ENCODE data around the gene LACC1. TPM values are rescaled to one million over a fixed set of nuclear protein-coding genes. Genes with fewer than 3 reads are reported as not detected.

The LACC1 gene
- total and polyA plus RNA-seq, 2 donors (not counting 3 experiments of a cell fraction or from before 2014, with no cell fraction given) = 1.2 to 4.0 TPM

- CTCF ChIA-PET = interaction anchor here (1.3 to 3.1 kb wide), 3 partner anchors 10 to 795 kb away, joined by 4 to 11 read pairs (median 8); no protein-coding TSS in a partner anchor
- FAIRE-seq = no peak
- Histone ChIP-seq H3K4me3 (replicated peaks in 1 of 3; ENCODE audit: insufficient read depth in 1 of 3, low read depth in 1 of 3, low read length in 3 of 3) (peak overlapping the region; percentile 71 to 92 (median 76)), H4K20me1 (replicated peaks; ENCODE audit: control insufficient read depth, extremely low read depth, insufficient read depth, low read length) (peaks cover 2% of the 10 kb centered on the region), H3K36me3 (ENCODE audit: control insufficient read depth in 2 of 2, extremely low read depth in 1 of 2, insufficient read depth in 2 of 2, low read length in 2 of 2) (no peaks in the 10 kb centered on the region), H3K79me2 (ENCODE audit: control insufficient read depth, insufficient read depth, low read length) (no peaks in the 10 kb centered on the region), H3K9me1 (replicated peaks; ENCODE audit: control insufficient read depth, extremely low read depth, insufficient read depth, low read length) (no peaks in the 10 kb centered on the region), H3K27me3 (ENCODE audit: control insufficient read depth in 2 of 2, insufficient read depth in 2 of 2, low read length in 2 of 2) (no peaks in the 10 kb centered on the region), H3K9ac (replicated peaks; ENCODE audit: extremely low read depth, insufficient read depth, low read length) (peak overlapping the region; percentile 98), H2AFZ (ENCODE audit: low read depth, low read length) (peak overlapping the region; percentile 100), H3K27ac (ENCODE audit: insufficient read depth, low read depth, low read length) (no peak overlapping the region), H3K4me1 (ENCODE audit: control insufficient read depth, extremely low read depth, insufficient read depth, low read length) (peaks cover 11% of the 10 kb centered on the region), H3K4me2 (ENCODE audit: insufficient read depth, low read length) (peak overlapping the region; percentile 91), H3K9me3 (replicated peaks; ENCODE audit: control insufficient read depth, insufficient read depth, low read length) (no peaks in the 10 kb centered on the region)
- TF ChIP-seq POLR2A (IDR thresholded peaks at IDR 0.05; ENCODE audit: low read depth, low read length) = no peak
- no peak for TF ChIP-seq JUN (IDR thresholded peaks at IDR 0.05; ENCODE audit: borderline replicate concordance, insufficient read depth, insufficient read length, low read depth)
- no peak for TF ChIP-seq POLR2AphosphoS5 (IDR thresholded peaks at IDR 0.05; ENCODE audit: insufficient read depth, low read depth, low read length)
- TF ChIP-seq EZH2 (IDR thresholded peaks at IDR 0.05; ENCODE audit: borderline replicate concordance, low read depth, low read length, severe bottlenecking) = no peak
- TF ChIP-seq CTCF (IDR thresholded peaks at IDR 0.05; ENCODE audit: extremely low read depth in 1 of 2, insufficient read depth in 1 of 2, low read depth in 1 of 2, low read length in 2 of 2) = no peak
- TF ChIP-seq MYC (IDR thresholded peaks at IDR 0.05; ENCODE audit: low read depth, low read length) = no peak
- TF ChIP-seq MAX (IDR thresholded peaks at IDR 0.05; ENCODE audit: insufficient read depth, insufficient read length) = no peak
- TF ChIP-seq FOS (IDR thresholded peaks at IDR 0.05; ENCODE audit: borderline replicate concordance, insufficient read depth, low read length) = no peak
- no peak for TF ChIP-seq GATA2 (IDR thresholded peaks at IDR 0.05; ENCODE audit: insufficient read depth, insufficient read length, low read depth, low read length)
- POLR2A ChIA-PET = interaction anchor here (1.2 kb wide), 1 partner anchor 888 kb away, joined by 3 read pairs; the partner anchor contains the start of gene EPSTI1
- BruUV-seq (replicated peaks) = no TSS peak
- dilution Hi-C loops (cut with MboI; ENCODE audit: extremely low pct_ligation_motif_present, low sequenced_read_pairs) = no loop called here
- no peak for DNase-seq (ENCODE audit: low read depth, low spot score)
- intact Hi-C loops (cut with micrococcal nuclease) = no loop called here
Measured at GRCh38 chr13:43880214-43880855, 631 bp downstream of the LACC1 start.
